Measurements from ENCODE around the gene CDH4. TPM values are rescaled to one million over a fixed set of nuclear protein-coding genes. Genes with fewer than 3 reads are reported as not detected.

Gene CDH4
- total and polyA plus RNA-seq, 9 of the 15 experiments (the other 6 are each of a cell fraction or from before 2014, with no cell fraction given): 0.04 TPM; not detected in 8

DNA sequence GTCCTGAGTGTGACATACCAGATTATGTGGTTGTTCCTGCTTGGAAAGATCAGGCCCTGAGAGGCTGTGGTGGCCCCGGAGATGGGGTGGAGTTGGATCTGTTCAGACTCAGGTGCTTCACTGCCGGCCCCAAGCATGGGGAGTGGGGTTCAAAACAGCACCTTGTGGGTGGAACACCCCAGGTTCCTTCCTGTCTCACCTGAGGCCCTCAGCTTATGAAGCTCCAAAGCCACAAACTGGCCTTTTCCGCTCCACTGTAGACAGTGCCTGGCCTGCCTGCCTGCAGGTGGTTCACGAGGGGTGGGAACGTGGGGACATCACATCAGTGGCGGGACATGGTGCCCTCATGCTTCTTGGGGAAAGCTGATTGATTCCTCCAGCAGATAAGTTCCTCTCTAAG, 667.2 kb downstream of the CDH4 start:
- Histone ChIP-seq H3K4me2 (ENCODE audit: insufficient read depth, low read length) (no peak overlapping the region), H3K79me2 (ENCODE audit: control insufficient read depth, insufficient read depth, low read length) (no peaks in the 10 kb centered on the region), H3K9me3 (replicated peaks; ENCODE audit: control insufficient read depth, insufficient read depth, low read depth, low read length) (peaks cover 6% of the 10 kb centered on the region; the same call in 1 of the 2 replicates), H3K27me3 (ENCODE audit: control insufficient read depth in 2 of 2, insufficient read depth in 2 of 2, low read length in 2 of 2) (peaks cover 5 to 69% of the 10 kb centered on the region in 2 experiments; a peak in 4 of 5 replicates), H3K4me1 (replicated peaks in 1 of 2; ENCODE audit: control insufficient read depth in 2 of 2, insufficient read depth in 2 of 2, low read length in 2 of 2) (peaks cover 6 to 17% of the 10 kb centered on the region in 2 experiments; a peak in 4 of 5 replicates), H3K9ac (ENCODE audit: insufficient read depth in 1 of 2, low read depth in 2 of 2, low read length in 2 of 2) (no peak overlapping the region), H2AFZ (ENCODE audit: low read depth, low read length) (no peak overlapping the region), H3K27ac (ENCODE audit: extremely low read depth, low read depth, low read length) (no peak overlapping the region), H4K20me1 (replicated peaks; ENCODE audit: control insufficient read depth, insufficient read depth, low read length) (peaks cover 14% of the 10 kb centered on the region; the same call in 1 of the 2 replicates), H3K9me1 (ENCODE audit: control insufficient read depth, insufficient read depth, low read length) (no peaks in the 10 kb centered on the region), H3K36me3 (ENCODE audit: control insufficient read depth, insufficient read depth, low read length) (no peaks in the 10 kb centered on the region; the same call in 2 of the 3 replicates), H3K4me3 (no peak overlapping the region)
- no peak for FAIRE-seq
- in situ Hi-C loops (cut with MboI): no loop called here
- 7% methylated on average over 6 of the region's 6 CpGs for WGBS (ENCODE audit: insufficient coverage, low coverage, missing lambda C conversion rate)
- DNase-seq (ENCODE audit: extremely low read depth in 1 of 4, low spot score in 3 of 4): no peak
- no peak for ATAC-seq
- CTCF ChIA-PET (ENCODE audit: low intra/inter-chr PET ratio): no interaction called here
- POLR2A ChIA-PET: no interaction called here
- no TSS peak for BruUV-seq (replicated peaks)
- intact Hi-C loops (cut with micrococcal nuclease): no loop called here
- TF ChIP-seq, protein P1, sequence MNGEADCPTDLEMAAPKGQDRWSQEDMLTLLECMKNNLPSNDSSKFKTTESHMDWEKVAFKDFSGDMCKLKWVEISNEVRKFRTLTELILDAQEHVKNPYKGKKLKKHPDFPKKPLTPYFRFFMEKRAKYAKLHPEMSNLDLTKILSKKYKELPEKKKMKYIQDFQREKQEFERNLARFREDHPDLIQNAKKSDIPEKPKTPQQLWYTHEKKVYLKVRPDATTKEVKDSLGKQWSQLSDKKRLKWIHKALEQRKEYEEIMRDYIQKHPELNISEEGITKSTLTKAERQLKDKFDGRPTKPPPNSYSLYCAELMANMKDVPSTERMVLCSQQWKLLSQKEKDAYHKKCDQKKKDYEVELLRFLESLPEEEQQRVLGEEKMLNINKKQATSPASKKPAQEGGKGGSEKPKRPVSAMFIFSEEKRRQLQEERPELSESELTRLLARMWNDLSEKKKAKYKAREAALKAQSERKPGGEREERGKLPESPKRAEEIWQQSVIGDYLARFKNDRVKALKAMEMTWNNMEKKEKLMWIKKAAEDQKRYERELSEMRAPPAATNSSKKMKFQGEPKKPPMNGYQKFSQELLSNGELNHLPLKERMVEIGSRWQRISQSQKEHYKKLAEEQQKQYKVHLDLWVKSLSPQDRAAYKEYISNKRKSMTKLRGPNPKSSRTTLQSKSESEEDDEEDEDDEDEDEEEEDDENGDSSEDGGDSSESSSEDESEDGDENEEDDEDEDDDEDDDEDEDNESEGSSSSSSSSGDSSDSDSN (IDR thresholded peaks at IDR 0.05; ENCODE audit: borderline replicate concordance in 1 of 2, low read depth in 2 of 2, low read length in 2 of 2): no peak
- TF ChIP-seq ZNF165 (CRISPR knock-in tag; IDR thresholded peaks at IDR 0.05; ENCODE audit: borderline replicate concordance): no peak
- TF ChIP-seq, protein P2, sequence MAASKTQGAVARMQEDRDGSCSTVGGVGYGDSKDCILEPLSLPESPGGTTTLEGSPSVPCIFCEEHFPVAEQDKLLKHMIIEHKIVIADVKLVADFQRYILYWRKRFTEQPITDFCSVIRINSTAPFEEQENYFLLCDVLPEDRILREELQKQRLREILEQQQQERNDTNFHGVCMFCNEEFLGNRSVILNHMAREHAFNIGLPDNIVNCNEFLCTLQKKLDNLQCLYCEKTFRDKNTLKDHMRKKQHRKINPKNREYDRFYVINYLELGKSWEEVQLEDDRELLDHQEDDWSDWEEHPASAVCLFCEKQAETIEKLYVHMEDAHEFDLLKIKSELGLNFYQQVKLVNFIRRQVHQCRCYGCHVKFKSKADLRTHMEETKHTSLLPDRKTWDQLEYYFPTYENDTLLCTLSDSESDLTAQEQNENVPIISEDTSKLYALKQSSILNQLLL (CRISPR knock-in tag; IDR thresholded peaks at IDR 0.05; ENCODE audit: borderline replicate concordance): no peak
- no peak for TF ChIP-seq STAT5B (CRISPR knock-in tag; IDR thresholded peaks at IDR 0.05)
- TF ChIP-seq, protein P3, sequence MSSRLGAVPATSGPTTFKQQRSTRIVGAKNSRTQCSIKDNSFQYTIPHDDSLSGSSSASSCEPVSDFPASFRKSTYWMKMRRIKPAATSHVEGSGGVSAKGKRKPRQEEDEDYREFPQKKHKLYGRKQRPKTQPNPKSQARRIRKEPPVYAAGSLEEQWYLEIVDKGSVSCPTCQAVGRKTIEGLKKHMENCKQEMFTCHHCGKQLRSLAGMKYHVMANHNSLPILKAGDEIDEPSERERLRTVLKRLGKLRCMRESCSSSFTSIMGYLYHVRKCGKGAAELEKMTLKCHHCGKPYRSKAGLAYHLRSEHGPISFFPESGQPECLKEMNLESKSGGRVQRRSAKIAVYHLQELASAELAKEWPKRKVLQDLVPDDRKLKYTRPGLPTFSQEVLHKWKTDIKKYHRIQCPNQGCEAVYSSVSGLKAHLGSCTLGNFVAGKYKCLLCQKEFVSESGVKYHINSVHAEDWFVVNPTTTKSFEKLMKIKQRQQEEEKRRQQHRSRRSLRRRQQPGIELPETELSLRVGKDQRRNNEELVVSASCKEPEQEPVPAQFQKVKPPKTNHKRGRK (tag; IDR thresholded peaks at IDR 0.05): no peak
- no peak for TF ChIP-seq FUS (optimal IDR thresholded peaks at IDR 0.05; ENCODE audit: low read depth, low read length)
- TF ChIP-seq NCOA6 (IDR thresholded peaks at IDR 0.05): no peak
- TF ChIP-seq, protein P4, sequence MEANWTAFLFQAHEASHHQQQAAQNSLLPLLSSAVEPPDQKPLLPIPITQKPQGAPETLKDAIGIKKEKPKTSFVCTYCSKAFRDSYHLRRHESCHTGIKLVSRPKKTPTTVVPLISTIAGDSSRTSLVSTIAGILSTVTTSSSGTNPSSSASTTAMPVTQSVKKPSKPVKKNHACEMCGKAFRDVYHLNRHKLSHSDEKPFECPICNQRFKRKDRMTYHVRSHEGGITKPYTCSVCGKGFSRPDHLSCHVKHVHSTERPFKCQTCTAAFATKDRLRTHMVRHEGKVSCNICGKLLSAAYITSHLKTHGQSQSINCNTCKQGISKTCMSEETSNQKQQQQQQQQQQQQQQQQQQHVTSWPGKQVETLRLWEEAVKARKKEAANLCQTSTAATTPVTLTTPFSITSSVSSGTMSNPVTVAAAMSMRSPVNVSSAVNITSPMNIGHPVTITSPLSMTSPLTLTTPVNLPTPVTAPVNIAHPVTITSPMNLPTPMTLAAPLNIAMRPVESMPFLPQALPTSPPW (CRISPR knock-in tag; IDR thresholded peaks at IDR 0.05): no peak
- TF ChIP-seq SIN3B (IDR thresholded peaks at IDR 0.05; ENCODE audit: low read depth): no peak
- no peak for TF ChIP-seq GTF2F1 (IDR thresholded peaks at IDR 0.05; ENCODE audit: low read depth, low read length)
- TF ChIP-seq GTF2E2 (tag; IDR thresholded peaks at IDR 0.05): no peak
- TF ChIP-seq, protein P5, sequence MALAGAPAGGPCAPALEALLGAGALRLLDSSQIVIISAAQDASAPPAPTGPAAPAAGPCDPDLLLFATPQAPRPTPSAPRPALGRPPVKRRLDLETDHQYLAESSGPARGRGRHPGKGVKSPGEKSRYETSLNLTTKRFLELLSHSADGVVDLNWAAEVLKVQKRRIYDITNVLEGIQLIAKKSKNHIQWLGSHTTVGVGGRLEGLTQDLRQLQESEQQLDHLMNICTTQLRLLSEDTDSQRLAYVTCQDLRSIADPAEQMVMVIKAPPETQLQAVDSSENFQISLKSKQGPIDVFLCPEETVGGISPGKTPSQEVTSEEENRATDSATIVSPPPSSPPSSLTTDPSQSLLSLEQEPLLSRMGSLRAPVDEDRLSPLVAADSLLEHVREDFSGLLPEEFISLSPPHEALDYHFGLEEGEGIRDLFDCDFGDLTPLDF (CRISPR knock-in tag; IDR thresholded peaks at IDR 0.05): no peak
- no peak for TF ChIP-seq ZFX (CRISPR knock-in tag; IDR thresholded peaks at IDR 0.05)
- TF ChIP-seq ZNF174 (CRISPR knock-in tag; IDR thresholded peaks at IDR 0.05): no peak
